T-helper 1 cell treated with Interleukin-12 subunit alpha and Interleukin-12 subunit beta and Interleukin-4 antibody, amounts not matched to agents 30 ng/mL and 1 ng/mL, for 36 hours (primary cell): ENCODE results near the gene CALR3. TPM values are rescaled to one million over a fixed set of nuclear protein-coding genes. Genes with fewer than 3 reads are reported as not detected.
"Not testable (repeated sequence)": the region's sequence is repeated elsewhere in the genome, so short reads cannot be mapped to it uniquely, and the experiment has no call there.

Experiments used
- intact Hi-C: fragments of 100-400 bp; cut with micrococcal nuclease; formaldehyde crosslinking; loops from one replicate; pipeline ENCODE4 v1.15.1; 2024
- total RNA-seq: library from RNA; stranded (reverse); gene quantifications from 2 replicates; pipeline ENCODE4 v1.2.3, GENCODE V29; 2022

CALR3 gene
- total RNA-seq, 1 donor from 2014 or later, result not detected

GRCh38 chr19:16525751-16526481 is 29.9 kb upstream of the CALR3 start:
- intact Hi-C loops, result loop anchor here (5.0 kb wide), 1 partner anchor 46 kb away; the partner anchor contains the start of gene SLC35E1

- intact Hi-C loops, result loop anchor here (5.0 kb wide), 1 partner anchor 47 kb away; the partner anchor contains the start of gene SLC35E1
Observed at GRCh38 chr19:16524991-16525734, 29.2 kb upstream of the CALR3 start.

- intact Hi-C loops, result no loop called here
Observed at GRCh38 chr19:16522559-16523377, 26.8 kb upstream of the CALR3 start.

GRCh38 chr19:16521715-16522289 is 25.8 kb upstream of the CALR3 start:
- intact Hi-C loops, result no loop called here

GRCh38 chr19:16520986-16521624 is 25.1 kb upstream of the CALR3 start:
- intact Hi-C loops, result no loop called here

- intact Hi-C loops, result no loop called here
Observed at GRCh38 chr19:16520074-16520973, 24.4 kb upstream of the CALR3 start.

- intact Hi-C loops, result no loop called here
Observed at GRCh38 chr19:16519230-16519687, 23.3 kb upstream of the CALR3 start.

GRCh38 chr19:16518483-16519229 is 22.7 kb upstream of the CALR3 start:
- intact Hi-C loops, result no loop called here

GRCh38 chr19:16518061-16518460 is 22.1 kb upstream of the CALR3 start:
- intact Hi-C loops, result no loop called here

- intact Hi-C loops, result no loop called here
Observed at GRCh38 chr19:16516923-16517610, 21.1 kb upstream of the CALR3 start.

- intact Hi-C loops, result no loop called here
Observed at GRCh38 chr19:16516381-16516780, 20.4 kb upstream of the CALR3 start.

- intact Hi-C loops, result no loop called here
Observed at GRCh38 chr19:16514383-16515019, 18.5 kb upstream of the CALR3 start.

- intact Hi-C loops, result not testable (repeated sequence)
Observed at GRCh38 chr19:16512611-16513010, 16.6 kb upstream of the CALR3 start.

- intact Hi-C loops, result no loop called here
Observed at GRCh38 chr19:16509141-16510061, 13.4 kb upstream of the CALR3 start.

- intact Hi-C loops, result no loop called here
Observed at GRCh38 chr19:16508546-16508945, 12.6 kb upstream of the CALR3 start.

- intact Hi-C loops, result no loop called here
Observed at GRCh38 chr19:16506961-16507360, 11.0 kb upstream of the CALR3 start.

GRCh38 chr19:16506161-16506560 is 10.2 kb upstream of the CALR3 start:
- intact Hi-C loops, result not testable (repeated sequence)
